Measurements from ENCODE around the gene SLC17A3. TPM values are rescaled to one million over a fixed set of nuclear protein-coding genes. Genes with fewer than 3 reads are reported as not detected.

Gene SLC17A3
- total and polyA plus RNA-seq, 2 donors from 2014 or later = 14.0 to 149 TPM

DNA sequence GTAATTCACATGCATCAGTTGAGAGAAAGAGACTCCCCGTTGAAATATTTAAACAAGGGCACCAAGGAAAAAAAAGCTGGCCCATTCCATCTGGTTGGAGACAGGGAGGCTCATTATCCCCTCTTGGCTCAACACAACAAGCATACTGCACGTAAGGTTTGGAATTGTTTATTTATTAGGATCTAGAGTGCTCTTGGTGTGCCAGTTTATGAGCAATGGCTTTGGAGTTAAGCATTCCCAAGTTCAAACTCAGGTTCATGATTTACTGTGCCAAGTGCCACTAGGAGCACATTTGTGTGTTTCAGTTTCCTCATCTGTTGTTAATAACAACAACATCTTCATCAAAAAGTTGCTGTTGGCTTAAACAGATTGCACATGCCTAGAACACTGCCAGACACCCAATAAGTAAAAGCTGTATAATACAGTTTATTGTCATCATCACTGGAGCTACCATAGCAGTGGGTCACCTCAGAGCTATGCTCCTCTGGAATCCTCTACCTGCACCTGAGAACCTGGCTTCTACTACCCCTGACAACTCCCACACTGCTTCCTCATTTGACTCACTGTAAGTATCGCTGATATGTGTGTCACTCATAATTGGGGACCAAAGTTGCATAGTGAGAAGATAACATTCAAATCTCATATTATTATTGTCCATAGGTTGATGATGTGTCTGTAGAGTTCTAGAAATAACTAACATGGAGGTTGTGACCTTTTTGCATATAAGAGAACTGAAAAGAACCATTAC lies 5.4 kb downstream of the SLC17A3 start:
- no peaks in the 10 kb centered on the region for H3K36me3 ChIP-seq (ENCODE audit: control insufficient read depth in 2 of 3, insufficient read depth in 3 of 3, low read length in 3 of 3)
- TF ChIP-seq CTCF (IDR thresholded peaks at IDR 0.05; ENCODE audit: borderline replicate concordance, extremely low read depth, insufficient read depth) = no peak
- peaks cover 0 to 3% (median 0%) of the 10 kb centered on the region in 3 donors for H3K4me1 ChIP-seq (ENCODE audit: control insufficient read depth in 2 of 3, insufficient read depth in 2 of 3, low read depth in 1 of 3, low read length in 3 of 3)
- H3K9ac ChIP-seq (ENCODE audit: low read length in 3 of 3) = no peak overlapping the region
- no peak overlapping the region for H3K4me3 ChIP-seq (ENCODE audit: low read length in 3 of 3)
- H3K9me3 ChIP-seq (ENCODE audit: control insufficient read depth in 2 of 3, insufficient read depth in 1 of 3, low read length in 3 of 3) = no peaks in the 10 kb centered on the region
- intact Hi-C loops (cut with DNase I) = no loop called here
- H3K27ac ChIP-seq (ENCODE audit: low read depth in 2 of 2, low read length in 2 of 2) = no peak overlapping the region
- no peak for FAIRE-seq
- DNase-seq = no peak
- H3K27me3 ChIP-seq (ENCODE audit: control insufficient read depth, insufficient read depth, low read length) = no peaks in the 10 kb centered on the region

DNA sequence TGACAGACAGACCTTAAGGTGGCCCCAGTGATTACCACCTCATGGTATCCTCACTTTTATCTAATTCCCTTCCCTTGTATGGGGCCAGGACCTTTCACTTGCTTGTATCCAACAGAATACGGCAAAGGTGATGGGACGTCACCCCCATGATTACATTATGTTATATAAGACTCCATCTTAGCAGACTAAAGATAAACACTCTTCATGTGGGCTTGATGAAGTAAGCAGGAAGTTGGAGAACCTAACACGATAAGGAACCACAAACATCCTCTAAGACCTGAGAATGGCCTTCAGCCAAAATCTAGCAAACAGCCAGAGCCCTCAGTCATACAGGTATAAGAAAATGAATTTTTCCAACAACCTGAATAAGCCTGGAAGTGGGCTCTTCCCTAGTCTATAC lies 8.0 kb downstream of the SLC17A3 start:
- intact Hi-C loops (cut with DNase I) = no loop called here
- H3K36me3 ChIP-seq (ENCODE audit: control insufficient read depth in 2 of 3, insufficient read depth in 3 of 3, low read length in 3 of 3) = peaks cover 0 to 5% (median 0%) of the 10 kb centered on the region in 3 donors
- peaks cover 0 to 3% (median 0%) of the 10 kb centered on the region in 3 donors for H3K4me1 ChIP-seq (ENCODE audit: control insufficient read depth in 2 of 3, insufficient read depth in 2 of 3, low read depth in 1 of 3, low read length in 3 of 3)
- no peak for FAIRE-seq
- H3K27me3 ChIP-seq (ENCODE audit: control insufficient read depth, insufficient read depth, low read length) = no peaks in the 10 kb centered on the region
- H3K9me3 ChIP-seq (ENCODE audit: control insufficient read depth in 2 of 3, insufficient read depth in 1 of 3, low read length in 3 of 3) = no peaks in the 10 kb centered on the region
- no peak overlapping the region for H3K9ac ChIP-seq (ENCODE audit: low read length in 3 of 3)
- no peak overlapping the region for H3K27ac ChIP-seq (ENCODE audit: low read depth in 2 of 2, low read length in 2 of 2)
- TF ChIP-seq CTCF (IDR thresholded peaks at IDR 0.05; ENCODE audit: borderline replicate concordance, extremely low read depth, insufficient read depth) = no peak
- no peak overlapping the region for H3K4me3 ChIP-seq (ENCODE audit: low read length in 3 of 3)
- no peak for DNase-seq

DNA sequence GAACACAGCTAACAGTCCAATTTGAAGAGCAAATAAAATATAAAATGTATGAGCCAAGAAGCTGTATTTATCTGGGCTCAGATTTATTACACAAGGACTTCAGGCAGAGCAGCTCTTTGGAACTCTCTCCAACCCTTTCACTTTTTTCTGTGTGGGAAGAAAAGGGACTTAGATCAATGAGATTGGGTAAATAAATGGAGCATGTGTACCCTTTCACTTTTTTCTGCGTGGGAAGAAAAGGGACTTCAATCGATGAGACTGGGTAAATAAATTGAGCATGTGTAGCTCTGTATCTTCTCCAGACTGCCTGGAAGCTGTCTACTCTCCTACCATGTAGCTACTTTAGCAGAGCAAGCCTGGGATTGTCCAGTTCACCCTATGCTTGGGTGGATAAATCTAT lies 10.7 kb downstream of the SLC17A3 start:
- H3K27ac ChIP-seq (ENCODE audit: low read depth in 2 of 2, low read length in 2 of 2) = no peak overlapping the region
- DNase-seq = no peak
- intact Hi-C loops (cut with DNase I) = no loop called here
- H3K9ac ChIP-seq (ENCODE audit: low read length in 3 of 3) = no peak overlapping the region
- FAIRE-seq = no peak
- no peak overlapping the region for H3K4me3 ChIP-seq (ENCODE audit: low read length in 3 of 3)
- H3K4me1 ChIP-seq (ENCODE audit: control insufficient read depth in 2 of 3, insufficient read depth in 2 of 3, low read depth in 1 of 3, low read length in 3 of 3) = peaks cover 0 to 3% (median 0%) of the 10 kb centered on the region in 3 donors
- no peaks in the 10 kb centered on the region for H3K27me3 ChIP-seq (ENCODE audit: control insufficient read depth, insufficient read depth, low read length)
- TF ChIP-seq CTCF (IDR thresholded peaks at IDR 0.05; ENCODE audit: borderline replicate concordance, extremely low read depth, insufficient read depth) = no peak
- H3K9me3 ChIP-seq (ENCODE audit: control insufficient read depth in 2 of 3, insufficient read depth in 1 of 3, low read length in 3 of 3) = no peaks in the 10 kb centered on the region
- peaks cover 0 to 5% (median 0%) of the 10 kb centered on the region in 3 donors for H3K36me3 ChIP-seq (ENCODE audit: control insufficient read depth in 2 of 3, insufficient read depth in 3 of 3, low read length in 3 of 3)

All from kidney (tissue), 14 donors.